NCI-H748 (cell line): ENCODE measurements around the gene COX4I2.

Experiments
- DNase-seq: peaks from one replicate; lab custom pipeline; 2025; ENCODE audit not compliant: unreplicated experiment; lab: John Stamatoyannopoulos, UW

Gene COX4I2

DNA sequence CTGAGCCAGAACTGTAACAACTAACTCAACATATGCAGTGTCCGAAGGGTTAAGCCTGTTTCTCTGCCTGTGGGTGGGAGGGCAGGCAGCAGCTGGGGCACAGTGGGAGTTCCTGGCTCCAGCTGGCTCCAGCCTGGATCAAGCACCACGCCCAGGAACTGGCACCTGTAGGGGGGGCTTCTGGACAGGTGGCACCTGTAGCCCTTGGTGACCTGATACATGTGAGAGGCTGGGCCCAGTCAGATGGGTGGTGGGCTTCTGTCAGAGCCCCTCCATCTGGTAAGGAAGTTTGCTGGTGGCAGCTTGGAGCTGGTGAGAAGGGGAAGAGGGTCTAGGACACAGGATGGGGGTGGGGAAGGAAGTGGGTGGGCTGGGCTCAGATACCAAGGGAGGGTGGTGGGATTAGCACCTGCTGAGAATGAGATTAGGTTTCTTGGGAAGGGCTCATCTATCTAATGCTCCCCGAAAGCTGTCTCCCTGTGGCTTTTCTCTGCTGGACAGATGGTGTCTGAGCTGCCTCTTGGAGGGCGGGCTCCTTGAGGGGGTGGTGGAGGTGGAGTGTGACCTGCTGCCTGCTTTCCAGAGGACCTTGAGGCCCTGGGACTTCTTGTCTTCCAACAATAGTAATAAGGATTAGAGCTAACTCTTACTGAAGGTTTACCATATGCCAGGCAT lies 56.4 kb downstream of the COX4I2 start:
- DNase-seq, result peak; percentile 83
